Parietal lobe (tissue), 2 donors: Measurements from ENCODE around the gene PIM2. TPM values are rescaled to one million over a fixed set of nuclear protein-coding genes. Genes with fewer than 3 reads are reported as not detected.

Experiments
- small RNA-seq: library from RNA; depleted of rRNA; stranded (forward); fragments of <200 nt; gene quantifications from one replicate; pipeline ENCODE3, GENCODE V24; 2014; ENCODE audit warnings: low replicate concordance
- total RNA-seq: library from RNA; depleted of rRNA; stranded (reverse); fragments of >200 nt; gene quantifications from one replicate; pipeline ENCODE4 v1.2.3, GENCODE V29; 2014

The PIM2 gene
- total RNA-seq, result 9.7 TPM

DNA sequence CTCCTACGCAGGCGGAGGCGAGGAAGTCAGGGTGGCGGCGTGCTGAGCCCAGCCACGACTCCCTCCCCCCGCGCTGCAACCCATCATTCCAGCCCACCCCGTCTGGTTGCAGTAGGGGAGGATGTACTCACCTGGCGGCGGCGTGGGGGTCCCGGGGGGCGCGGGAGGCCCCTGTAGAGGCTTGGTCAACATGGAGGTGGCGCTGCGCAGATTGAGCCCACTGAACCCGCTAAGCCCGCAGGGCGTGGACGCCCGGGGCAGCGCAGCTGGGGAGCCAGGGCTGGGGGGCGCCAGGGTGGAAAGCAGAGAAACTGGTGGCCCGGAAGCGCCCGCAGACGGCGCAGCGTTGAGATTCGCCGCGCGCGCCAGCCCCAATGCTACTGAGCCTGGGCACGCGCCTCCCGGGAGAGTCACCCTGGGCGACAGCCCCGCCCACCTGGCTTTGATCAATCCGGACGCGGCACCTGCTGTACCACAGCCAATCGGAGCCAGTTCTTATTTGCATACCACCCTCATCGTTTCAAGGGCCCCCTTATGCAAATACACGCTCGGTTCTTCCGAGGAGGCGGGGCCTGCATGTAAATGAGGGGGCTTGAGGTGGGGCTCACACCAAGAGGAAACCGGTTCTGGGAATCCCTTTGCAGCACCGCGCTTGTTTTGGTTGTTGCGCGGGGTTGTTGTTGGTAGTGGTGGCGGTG is at the start of gene PIM2:
Gene PIM2, minus strand, starts transcription at position 382 of the 698 bp plus-strand sequence. Its CDS starts 190 bp downstream, at position 192.

DNA sequence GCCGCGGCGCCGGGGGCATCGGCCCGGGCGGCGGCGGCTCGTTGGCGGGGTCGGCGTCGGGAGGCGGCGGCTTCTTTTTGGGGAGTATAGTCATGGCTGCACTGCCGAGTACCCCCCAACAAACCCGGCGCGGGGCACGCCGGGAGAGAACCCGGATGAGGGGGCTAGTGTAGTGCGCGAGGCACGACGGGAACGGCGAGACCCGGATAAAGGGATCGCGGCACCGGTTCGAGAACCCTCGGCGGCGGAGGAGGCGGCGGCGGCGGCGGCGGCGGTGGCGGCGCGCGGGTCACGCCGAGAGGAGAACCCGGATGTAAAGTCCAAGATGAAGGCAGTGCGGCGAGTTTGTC is 38.6 kb upstream of the PIM2 start, which contains the start of gene OTUD5:
Gene OTUD5, minus strand, starts transcription at position 131 of the 350 bp plus-strand sequence. Its CDS starts 37 bp downstream, at position 94.

DNA sequence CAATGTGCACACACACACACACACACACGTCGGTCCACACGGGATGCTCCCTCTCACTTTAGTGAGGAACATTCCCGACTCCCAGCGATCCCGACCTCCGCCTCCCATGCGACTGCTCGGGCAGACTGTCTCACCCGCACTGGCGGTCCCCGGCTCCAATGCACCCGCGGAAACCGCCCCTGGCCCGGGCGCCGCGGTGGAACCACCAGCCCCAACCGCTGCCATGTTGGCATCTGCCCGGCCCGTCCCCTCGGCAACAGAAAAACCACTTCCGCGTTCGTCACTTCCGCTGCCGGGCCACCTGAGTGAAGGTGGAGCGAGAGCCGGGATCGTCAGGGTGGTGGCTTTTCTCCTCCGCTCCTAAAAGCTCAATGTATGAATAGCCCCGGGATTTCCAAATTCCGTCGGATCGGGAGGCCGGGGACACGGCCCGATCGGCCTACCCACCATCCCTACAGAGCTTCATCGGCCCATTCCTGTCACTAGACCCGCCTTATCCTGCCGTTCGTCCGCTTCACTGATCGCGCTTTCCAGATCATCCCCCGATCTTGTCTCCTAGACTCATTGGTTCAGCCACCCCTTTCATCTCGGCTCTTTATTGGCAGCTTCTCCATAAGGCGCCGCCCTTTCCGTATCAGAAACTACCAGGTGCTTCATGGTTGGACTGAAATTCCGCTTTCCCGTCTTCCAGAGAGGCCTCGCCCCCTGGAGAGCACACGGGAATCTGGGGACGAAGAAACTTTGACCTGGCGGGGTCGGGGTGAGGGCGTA is 7.2 kb downstream of the PIM2 start, which contains the start of gene SLC35A2:
Gene SLC35A2, minus strand, starts transcription at position 235 of the 771 bp plus-strand sequence. Its CDS starts 10 bp downstream, at position 225.

DNA sequence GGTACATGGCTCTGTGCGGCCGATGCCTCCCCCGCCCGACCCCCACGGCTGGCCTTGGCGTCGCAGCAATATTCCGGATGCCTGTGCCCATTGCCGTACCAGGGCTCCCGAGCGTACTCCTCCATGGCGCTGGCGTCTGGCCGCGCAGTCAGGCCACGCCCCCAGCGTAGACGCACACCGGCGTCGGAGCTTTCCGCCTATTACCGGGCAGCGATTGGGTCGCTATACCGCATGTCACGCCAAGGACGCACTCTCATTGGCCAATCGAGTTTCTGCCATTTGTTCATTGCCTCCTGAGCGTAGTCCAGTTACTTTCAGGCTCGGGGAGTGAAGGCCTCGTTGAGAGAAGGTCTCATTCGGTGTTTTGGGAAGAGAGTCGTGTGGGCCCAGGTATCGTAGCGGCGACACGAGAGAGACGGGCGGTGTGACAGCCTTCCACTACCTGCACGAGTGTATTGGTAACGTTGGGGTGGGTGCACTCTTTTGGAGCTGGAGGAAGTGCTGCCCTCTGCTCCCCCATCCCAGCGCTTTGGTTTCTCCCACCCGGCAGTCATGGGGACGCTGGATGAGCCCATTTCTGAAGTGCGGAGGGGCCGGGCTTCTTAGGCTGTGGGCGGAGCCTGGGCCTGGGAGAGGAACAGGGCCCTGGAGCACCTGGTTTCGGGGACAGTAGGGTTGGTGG is 21.1 kb downstream of the PIM2 start, which contains the start of the genes PQBP1 and TIMM17B:
Gene PQBP1, plus strand, starts transcription at position 306 of the 682 bp plus-strand sequence. CDS start 580 bp downstream, outside the sequence.
Gene TIMM17B, minus strand, starts transcription at position 144 of the 682 bp plus-strand sequence. Its CDS starts 19 bp downstream, at position 125.

Small RNAs within 50 kb of the gene (small RNA-seq; reads per million reads assigned to genes)
- not detected for gene RNU6-722P

Other genes starting within 250 kb of the PIM2 start
- gene WAS, start 235.2 kb downstream of the PIM2 start, total RNA-seq, result 0.63 TPM
- 2.8 TPM for gene SUV39H1, start 222.3 kb downstream of the PIM2 start, total RNA-seq
- not detected for gene GLOD5, start 157.3 kb downstream of the PIM2 start, total RNA-seq
- gene GATA1, start 132.4 kb downstream of the PIM2 start, total RNA-seq, result not detected
- 125 TPM for gene HDAC6, start 117.0 kb downstream of the PIM2 start, total RNA-seq
- gene ERAS, start 92.5 kb downstream of the PIM2 start, total RNA-seq, result not detected
- gene PCSK1N, start 83.4 kb downstream of the PIM2 start, total RNA-seq, result 63.5 TPM
- 19.4 TPM for gene TIMM17B, start 21.3 kb downstream of the PIM2 start, total RNA-seq
- gene PQBP1, start 21.1 kb downstream of the PIM2 start, total RNA-seq, result 34.7 TPM
- 6.9 TPM for gene SLC35A2, start 7.4 kb downstream of the PIM2 start, total RNA-seq
- 30.4 TPM for gene OTUD5, start 38.6 kb upstream of the PIM2 start, total RNA-seq
- 0.63 TPM for gene KCND1, start 52.8 kb upstream of the PIM2 start, total RNA-seq
- 49.8 TPM for gene GRIPAP1, start 83.2 kb upstream of the PIM2 start, total RNA-seq
- 12.2 TPM for gene TFE3, start 124.3 kb upstream of the PIM2 start, total RNA-seq
- gene CCDC120, start 140.0 kb upstream of the PIM2 start, total RNA-seq, result 5.3 TPM
- gene PRAF2, start 155.0 kb upstream of the PIM2 start, total RNA-seq, result 7.8 TPM
- gene WDR45, start 160.9 kb upstream of the PIM2 start, total RNA-seq, result 37.6 TPM
- 20.3 TPM for gene GPKOW, start 204.7 kb upstream of the PIM2 start, total RNA-seq
- gene MAGIX, start 243.7 kb upstream of the PIM2 start, total RNA-seq, result 2.8 TPM